Measurements from ENCODE around the gene COL18A1.
"Not testable (repeated sequence)": the region's sequence is repeated elsewhere in the genome, so short reads cannot be mapped to it uniquely, and the experiment has no call there.

Gene COL18A1

DNA sequence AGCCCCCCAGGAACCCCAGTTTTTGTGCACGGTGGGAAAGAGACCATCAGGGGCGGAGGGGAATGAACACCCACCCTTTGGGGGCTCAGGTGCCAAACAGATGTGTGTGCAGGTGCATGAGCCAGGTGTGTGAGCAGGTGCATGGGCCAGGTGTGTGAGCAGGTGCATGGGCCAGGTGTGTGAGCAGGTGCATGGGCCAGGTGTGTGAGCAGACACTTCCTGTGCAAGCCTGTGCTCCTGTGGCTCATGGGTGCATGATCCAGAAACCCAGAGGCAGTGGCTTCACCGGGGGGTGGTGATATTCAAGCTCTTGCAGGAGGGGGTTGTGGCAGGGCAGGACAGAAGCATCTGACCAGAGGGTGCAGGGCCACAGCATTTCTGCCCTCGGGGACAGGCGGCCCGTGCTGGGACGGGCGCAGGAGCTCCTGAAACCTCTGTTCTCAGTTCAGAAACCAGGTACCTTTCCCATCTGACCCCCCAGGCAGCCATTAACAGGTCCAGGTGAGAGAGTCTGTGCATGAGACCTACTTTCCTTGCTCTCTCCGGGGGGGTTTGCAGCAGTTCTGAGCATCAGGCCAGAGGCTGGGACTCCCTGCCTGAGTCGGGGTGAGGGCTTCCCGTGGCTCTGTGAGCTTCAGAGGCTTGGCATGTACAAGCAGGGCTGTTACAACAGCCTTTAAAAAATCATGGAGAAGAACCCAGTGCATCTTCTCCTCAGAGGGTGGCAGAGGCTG is 29.1 kb downstream of the COL18A1 start:
- TF ChIP-seq, protein P1, sequence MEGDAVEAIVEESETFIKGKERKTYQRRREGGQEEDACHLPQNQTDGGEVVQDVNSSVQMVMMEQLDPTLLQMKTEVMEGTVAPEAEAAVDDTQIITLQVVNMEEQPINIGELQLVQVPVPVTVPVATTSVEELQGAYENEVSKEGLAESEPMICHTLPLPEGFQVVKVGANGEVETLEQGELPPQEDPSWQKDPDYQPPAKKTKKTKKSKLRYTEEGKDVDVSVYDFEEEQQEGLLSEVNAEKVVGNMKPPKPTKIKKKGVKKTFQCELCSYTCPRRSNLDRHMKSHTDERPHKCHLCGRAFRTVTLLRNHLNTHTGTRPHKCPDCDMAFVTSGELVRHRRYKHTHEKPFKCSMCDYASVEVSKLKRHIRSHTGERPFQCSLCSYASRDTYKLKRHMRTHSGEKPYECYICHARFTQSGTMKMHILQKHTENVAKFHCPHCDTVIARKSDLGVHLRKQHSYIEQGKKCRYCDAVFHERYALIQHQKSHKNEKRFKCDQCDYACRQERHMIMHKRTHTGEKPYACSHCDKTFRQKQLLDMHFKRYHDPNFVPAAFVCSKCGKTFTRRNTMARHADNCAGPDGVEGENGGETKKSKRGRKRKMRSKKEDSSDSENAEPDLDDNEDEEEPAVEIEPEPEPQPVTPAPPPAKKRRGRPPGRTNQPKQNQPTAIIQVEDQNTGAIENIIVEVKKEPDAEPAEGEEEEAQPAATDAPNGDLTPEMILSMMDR (IDR thresholded peaks at IDR 0.05; ENCODE audit: borderline replicate concordance, insufficient read depth, low read depth, low read length) = no peak
- H3K4me3 ChIP-seq (ENCODE audit: low read depth, low read length) = no peak overlapping the region

DNA sequence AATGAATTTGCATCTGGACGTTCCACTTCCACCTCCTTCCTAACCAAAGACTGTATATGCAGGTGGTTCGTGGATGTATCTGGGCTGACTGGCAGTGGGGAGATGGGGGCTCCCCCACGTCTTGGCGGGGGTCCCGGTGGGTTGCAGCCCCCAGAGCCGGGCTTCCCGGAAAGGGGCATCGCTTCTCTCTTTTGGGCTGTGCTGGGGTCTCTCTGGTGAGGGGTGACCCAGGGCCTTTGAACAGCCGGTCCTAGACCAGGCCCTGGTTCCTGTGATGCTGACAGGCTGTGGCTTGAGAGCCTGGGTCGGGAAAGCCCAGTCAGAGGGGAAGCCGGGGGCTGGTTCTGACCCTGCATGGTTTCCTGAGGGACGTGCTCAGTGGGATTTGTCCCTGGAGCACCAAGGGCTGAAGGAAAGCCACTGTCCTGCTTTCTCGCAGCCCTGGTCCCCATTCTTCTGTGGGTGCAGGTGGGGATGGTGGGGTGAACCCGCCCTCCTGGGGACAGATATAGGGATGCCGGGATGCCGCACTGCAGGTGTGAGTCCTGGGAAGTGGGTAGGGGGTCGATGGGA is 29.8 kb downstream of the COL18A1 start:
- H3K4me3 ChIP-seq (ENCODE audit: low read depth, low read length) = no peak overlapping the region
- TF ChIP-seq, protein P1 (IDR thresholded peaks at IDR 0.05; ENCODE audit: borderline replicate concordance, insufficient read depth, low read depth, low read length) = no peak

DNA sequence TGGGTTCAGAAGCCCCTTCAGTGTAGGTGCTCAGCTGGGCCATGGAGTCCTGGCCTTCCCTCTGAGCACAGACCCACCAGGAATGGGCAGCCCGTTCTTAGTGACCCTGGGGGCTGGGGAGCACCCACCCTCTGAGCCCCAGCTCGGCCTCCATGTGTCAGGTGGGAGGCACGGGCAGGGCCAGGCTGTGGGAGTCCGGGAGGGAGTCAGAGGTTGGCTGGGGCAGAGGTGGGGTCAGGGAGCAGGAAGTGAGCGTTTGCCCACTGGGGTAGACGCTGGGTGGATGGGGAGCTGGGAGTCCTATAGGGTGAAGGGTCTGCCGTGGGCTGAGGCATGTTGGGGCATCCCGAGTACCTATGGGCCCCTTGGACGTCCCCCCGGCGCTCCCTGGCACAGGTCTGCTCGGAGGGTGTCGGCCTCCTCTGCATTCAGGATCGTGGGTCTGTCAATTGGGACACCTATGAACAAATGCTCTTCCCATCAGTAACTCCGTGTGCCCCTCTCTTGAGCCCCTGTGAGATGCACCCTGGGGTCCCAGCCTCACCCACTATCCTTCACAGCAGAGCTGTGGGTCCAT is 30.5 kb downstream of the COL18A1 start:
- H3K4me3 ChIP-seq (ENCODE audit: low read depth, low read length) = no peak overlapping the region
- TF ChIP-seq, protein P1 (IDR thresholded peaks at IDR 0.05; ENCODE audit: borderline replicate concordance, insufficient read depth, low read depth, low read length) = no peak

DNA sequence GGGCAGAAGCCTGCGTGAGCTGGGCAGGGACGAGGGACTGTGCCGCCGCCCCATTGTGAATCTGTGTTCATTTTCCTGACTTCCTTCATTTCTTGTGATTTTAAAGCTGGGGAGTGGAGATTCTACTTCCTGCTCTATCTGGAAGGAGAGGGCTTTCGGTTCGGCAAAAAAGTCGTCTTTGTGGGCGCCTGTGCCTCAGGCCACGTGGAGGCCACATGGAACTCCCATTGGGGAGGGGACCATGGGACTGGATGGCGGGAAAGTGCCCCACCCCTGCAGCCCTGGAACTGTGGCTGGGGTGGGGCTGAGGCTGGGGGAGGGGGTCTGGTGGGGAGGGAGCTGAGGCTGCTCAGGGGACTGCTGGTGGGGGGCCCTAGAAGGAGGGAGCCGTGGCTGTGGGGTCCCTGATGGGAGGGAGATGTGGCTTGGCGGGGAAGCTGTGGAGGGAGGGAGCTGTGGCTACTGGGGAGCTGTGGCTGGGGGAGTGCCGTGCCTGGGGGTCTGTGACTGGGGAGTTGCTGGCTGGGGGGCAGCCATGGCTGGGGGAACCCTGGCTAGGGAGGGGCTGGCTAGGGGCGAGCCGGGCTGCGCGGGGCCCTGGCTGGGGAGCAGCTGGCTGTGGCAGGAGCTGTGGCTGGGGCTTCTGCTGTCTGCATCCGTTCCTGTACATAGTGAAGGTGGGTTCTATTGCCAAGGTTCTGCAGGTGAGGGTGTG is 31.5 kb downstream of the COL18A1 start:
- H3K4me3 ChIP-seq (ENCODE audit: low read depth, low read length) = no peak overlapping the region
- TF ChIP-seq, protein P1 (IDR thresholded peaks at IDR 0.05; ENCODE audit: borderline replicate concordance, insufficient read depth, low read depth, low read length) = no peak

DNA sequence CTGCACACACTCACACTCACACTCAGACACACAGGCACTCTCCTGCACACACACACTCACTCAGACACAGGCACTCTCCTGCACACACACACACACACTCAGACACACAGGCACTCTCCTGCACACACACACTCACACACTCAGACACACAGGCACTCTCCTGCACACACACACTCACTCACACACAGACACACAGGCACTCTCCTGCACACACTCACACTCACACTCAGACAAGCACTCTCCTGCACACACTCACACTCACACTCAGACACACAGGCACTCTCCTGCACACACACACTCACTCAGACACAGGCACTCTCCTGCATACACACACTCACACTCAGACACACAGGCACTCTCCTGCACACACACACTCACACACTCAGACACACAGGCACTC is 32.9 kb downstream of the COL18A1 start:
- H3K4me3 ChIP-seq (ENCODE audit: low read depth, low read length) = not testable (repeated sequence)

DNA sequence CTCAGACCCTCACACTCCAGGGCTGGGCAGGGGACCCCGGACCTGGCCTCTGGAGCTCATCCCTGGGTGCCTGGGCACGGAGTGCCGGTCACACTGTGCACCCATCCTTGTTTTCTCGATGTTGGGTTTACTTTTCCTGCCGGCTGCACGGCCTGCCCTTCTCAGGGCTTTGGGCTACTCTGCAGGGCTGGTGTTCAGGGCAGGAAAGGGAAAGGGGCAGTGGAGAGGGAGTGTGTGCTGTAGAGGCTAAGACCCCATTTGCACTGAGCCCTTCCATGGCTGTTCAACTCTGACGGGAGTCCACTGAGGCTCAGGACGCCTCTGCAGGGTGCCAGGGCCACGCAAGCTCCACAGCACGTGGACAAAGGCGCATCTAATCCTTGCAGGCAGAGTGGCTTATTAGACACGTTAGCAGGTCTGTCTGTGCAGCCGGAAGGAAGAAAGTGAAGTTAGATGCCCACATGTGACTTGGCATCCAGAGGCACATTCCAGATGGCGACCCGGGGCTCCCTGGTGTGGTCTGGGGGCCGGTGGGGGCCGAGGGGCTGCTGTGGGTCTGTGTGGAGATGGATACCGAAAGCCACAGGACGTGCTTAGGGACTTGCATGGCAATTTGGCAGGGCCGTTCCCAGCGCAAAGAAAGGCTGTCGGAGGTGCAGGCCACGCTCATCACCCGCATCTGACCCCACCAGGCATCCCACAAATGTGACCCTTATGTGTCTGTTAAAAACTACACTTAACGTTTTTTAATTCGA is 33.6 kb downstream of the COL18A1 start:
- TF ChIP-seq, protein P1 (IDR thresholded peaks at IDR 0.05; ENCODE audit: borderline replicate concordance, insufficient read depth, low read depth, low read length) = no peak
- H3K4me3 ChIP-seq (ENCODE audit: low read depth, low read length) = no peak overlapping the region
